SK-N-DZ (cell line): ENCODE results near the gene E4F1.
"Not testable (repeated sequence)": the region's sequence is repeated elsewhere in the genome, so short reads cannot be mapped to it uniquely, and the experiment has no call there.

Experiments
- DNase-seq: peaks from one replicate; pipeline ENCODE4 v3.0.0-alpha.2; 2015; ENCODE audit warnings: low spot score

E4F1 gene

GRCh38 chr16:2244301-2244700 lies 20.9 kb downstream of the E4F1 start:
- no peak for DNase-seq

GRCh38 chr16:2244926-2245795 lies 21.8 kb downstream of the E4F1 start:
- no peak for DNase-seq

GRCh38 chr16:2246301-2246885 lies 23.0 kb downstream of the E4F1 start:
- DNase-seq, result no peak

- no peak for DNase-seq
These were observed 27.4 kb downstream of the E4F1 start for GRCh38 chr16:2250652-2251295.

- peak; percentile 93 for DNase-seq
These were observed 28.1 kb downstream of the E4F1 start, which contains the start of gene ECI1 for GRCh38 chr16:2251296-2252111. Gene ECI1, minus strand, starts transcription at chr16:2251587. Its CDS starts 21 bp downstream, at chr16:2251566.

- no peak for DNase-seq
These were observed 29.4 kb downstream of the E4F1 start for GRCh38 chr16:2252806-2253148.

- no peak for DNase-seq
These were observed 29.9 kb downstream of the E4F1 start for GRCh38 chr16:2253293-2253692.

- DNase-seq, result no peak
These were observed 33.2 kb downstream of the E4F1 start for GRCh38 chr16:2256531-2257140.

- DNase-seq, result no peak
These were observed 34.3 kb downstream of the E4F1 start for GRCh38 chr16:2257726-2258125.

GRCh38 chr16:2258530-2258929 lies 35.1 kb downstream of the E4F1 start:
- DNase-seq, result not testable (repeated sequence)

GRCh38 chr16:2260250-2260649 lies 36.9 kb downstream of the E4F1 start:
- no peak for DNase-seq

- DNase-seq, result not testable (repeated sequence)
These were observed 39.6 kb downstream of the E4F1 start for GRCh38 chr16:2263026-2263425.

- not testable (repeated sequence) for DNase-seq
These were observed 43.5 kb downstream of the E4F1 start for GRCh38 chr16:2266887-2267286.

GRCh38 chr16:2267505-2267912 lies 44.1 kb downstream of the E4F1 start:
- DNase-seq, result not testable (repeated sequence)

GRCh38 chr16:2267913-2268666 lies 44.7 kb downstream of the E4F1 start, which contains the start of gene RNPS1:
Gene RNPS1, minus strand, starts transcription at chr16:2268126. Its CDS starts 3,483 bp downstream, at chr16:2264643.
- DNase-seq, result peak; percentile 96

- no peak for DNase-seq
These were observed 46.7 kb downstream of the E4F1 start for GRCh38 chr16:2270070-2270462.

GRCh38 chr16:2270588-2271470 lies 47.4 kb downstream of the E4F1 start:
- no peak for DNase-seq

GRCh38 chr16:2271848-2272461 lies 48.6 kb downstream of the E4F1 start:
- DNase-seq, result no peak

GRCh38 chr16:2273484-2273883 lies 50.1 kb downstream of the E4F1 start:
- DNase-seq, result no peak
